Erythroblast (primary cell): ENCODE results near the gene FAM20C.

Experiments
- GATA1 ChIP-seq: IDR thresholded peaks from 2 replicates; pipeline ENCODE4 v1.6.1; 2011; ENCODE audit warnings: low read depth, mild to moderate bottlenecking, control low read depth, low read length, moderate library complexity
- POLR2A ChIP-seq: IDR thresholded peaks from 2 replicates; pipeline ENCODE4 v1.6.1; 2011; ENCODE audit warnings: mild to moderate bottlenecking, low read length

GRCh38 chr7:148932-149790, 43.2 kb upstream of the FAM20C start:
- TF ChIP-seq POLR2A = peak; percentile 94
- no peak for TF ChIP-seq GATA1
